OCI-LY1 (cell line): ENCODE results near the gene NMT2.

Experiments used
- CTCF ChIP-seq: fragments of 200-600 bp; sonication (generic), shearing (Covaris generic); IDR thresholded peaks from 2 replicates; pipeline ENCODE4 v1.5.1; 2017; ENCODE audit warnings: mild to moderate bottlenecking, antibody characterized with exemption, low read length, moderate library complexity, mixed read lengths
- EZH2 ChIP-seq: fragments of 200-600 bp; sonication (generic), shearing (Covaris generic); IDR thresholded peaks from 2 replicates; pipeline ENCODE4 v1.8.0; 2017; ENCODE audit warnings: borderline replicate concordance, mixed run types, mild to moderate bottlenecking, antibody characterized with exemption, low read length, moderate library complexity, mixed read lengths

- TF ChIP-seq CTCF: no peak
- no peak for TF ChIP-seq EZH2
Measured at GRCh38 chr10:15214237-15214636, 45.7 kb upstream of the NMT2 start.
